Stromal cell of bone marrow (primary cell): Measurements from ENCODE around the gene GBGT1.
A peak's percentile ranks its signal among the peaks of the same experiment; 100 is the strongest.
"Not testable (repeated sequence)": the region's sequence is repeated elsewhere in the genome, so short reads cannot be mapped to it uniquely, and the experiment has no call there.

Source experiments
- DNase-seq: peaks from one replicate; pipeline ENCODE4 v3.0.0-alpha.2; 2012; ENCODE audit warnings: low read depth

GBGT1 gene

GRCh38 chr9:133195029-133195428, 31.3 kb upstream of the GBGT1 start:
- no peak for DNase-seq

- DNase-seq = no peak
Measured at GRCh38 chr9:133194597-133194996, 30.9 kb upstream of the GBGT1 start.

DNA sequence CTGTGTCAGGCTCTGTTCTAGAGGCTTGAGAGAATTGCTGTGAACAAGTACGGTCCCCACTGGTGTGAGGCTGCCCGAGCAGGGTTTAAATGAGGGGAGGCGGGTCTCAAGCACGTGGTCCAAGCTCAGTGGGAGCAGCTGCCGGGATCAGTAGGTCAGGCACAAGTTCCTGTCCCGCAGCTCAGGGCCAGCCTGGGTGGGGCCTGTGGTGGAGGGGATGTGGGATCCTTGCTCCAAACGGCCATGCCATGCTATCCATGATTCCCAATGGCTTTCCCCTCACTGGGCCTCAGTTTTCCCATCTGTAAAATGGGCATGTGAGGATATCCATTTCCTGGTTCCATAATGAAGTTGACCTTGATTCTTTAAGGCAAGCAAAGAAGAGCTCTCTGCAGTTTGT, 28.3 kb upstream of the GBGT1 start:
- DNase-seq = no peak

DNA sequence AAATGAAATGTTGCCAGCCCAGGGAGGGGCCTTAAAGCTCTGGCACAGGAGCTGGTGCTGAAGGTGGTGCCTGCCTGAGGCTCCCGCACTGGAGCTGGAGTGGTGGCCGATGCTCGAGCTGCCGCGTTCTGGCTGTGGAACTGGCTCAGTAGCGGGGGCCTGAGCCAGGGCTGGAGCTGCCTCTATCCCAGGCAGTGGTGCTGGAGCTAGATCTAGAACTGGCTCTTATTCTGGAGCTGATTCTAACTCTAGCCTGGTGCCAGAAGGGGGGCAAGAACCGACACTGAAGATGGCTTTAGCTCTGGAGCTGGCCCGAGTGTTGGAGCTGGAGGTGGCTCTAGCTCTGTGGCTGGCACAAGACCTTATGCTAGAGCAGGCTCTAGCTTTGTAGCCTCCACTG, 26.1 kb upstream of the GBGT1 start:
- DNase-seq = no peak

- no peak for DNase-seq
Measured at GRCh38 chr9:133188843-133189180, 25.1 kb upstream of the GBGT1 start.

DNA sequence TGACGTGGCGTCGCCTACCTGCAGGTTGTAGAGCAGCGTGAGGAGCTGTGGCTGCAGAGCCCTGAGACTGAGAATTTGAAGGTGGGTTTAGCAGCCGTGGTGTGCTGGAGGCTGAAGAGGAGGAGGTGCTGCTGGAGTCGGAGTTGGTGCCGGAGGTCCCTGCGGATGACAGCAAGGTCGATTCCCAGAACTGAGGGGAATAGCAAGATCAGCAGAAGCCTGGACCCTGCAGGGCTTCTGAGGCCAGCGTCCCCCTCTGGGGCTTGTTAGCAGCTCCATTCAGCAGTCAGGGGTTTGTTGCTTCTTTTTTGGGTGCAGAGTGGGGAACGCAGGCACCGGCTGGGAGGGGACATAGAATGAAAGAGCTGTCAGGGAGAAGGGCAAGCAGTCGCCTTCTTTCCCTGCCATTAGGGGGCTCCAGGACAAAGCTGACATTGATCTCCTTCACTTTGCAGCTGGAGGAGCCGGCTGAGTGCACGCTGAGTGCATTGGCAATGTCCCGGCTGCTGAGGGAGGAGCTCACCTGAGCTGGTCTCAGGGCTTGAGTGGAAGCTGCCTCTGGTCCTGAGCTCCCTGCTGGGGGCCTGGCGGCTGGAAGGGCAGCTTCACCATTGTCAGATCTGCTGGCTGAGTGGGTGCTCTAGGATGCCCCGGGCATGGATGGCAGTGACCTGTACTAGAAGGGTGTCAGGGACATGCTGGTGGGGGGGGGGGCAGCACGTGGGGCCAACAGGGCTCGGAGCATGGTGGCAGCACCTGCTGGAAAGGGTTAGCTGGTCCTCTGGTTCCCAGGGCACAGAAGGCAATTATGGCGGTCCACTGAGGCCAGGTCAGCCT, 24.5 kb upstream of the GBGT1 start:
- DNase-seq = no peak

GRCh38 chr9:133187561-133188005, 23.9 kb upstream of the GBGT1 start:
- no peak for DNase-seq

GRCh38 chr9:133186736-133187135, 23.0 kb upstream of the GBGT1 start:
- DNase-seq = no peak

- peak; percentile 57 for DNase-seq
Measured at GRCh38 chr9:133184971-133185370, 21.3 kb upstream of the GBGT1 start.

DNA sequence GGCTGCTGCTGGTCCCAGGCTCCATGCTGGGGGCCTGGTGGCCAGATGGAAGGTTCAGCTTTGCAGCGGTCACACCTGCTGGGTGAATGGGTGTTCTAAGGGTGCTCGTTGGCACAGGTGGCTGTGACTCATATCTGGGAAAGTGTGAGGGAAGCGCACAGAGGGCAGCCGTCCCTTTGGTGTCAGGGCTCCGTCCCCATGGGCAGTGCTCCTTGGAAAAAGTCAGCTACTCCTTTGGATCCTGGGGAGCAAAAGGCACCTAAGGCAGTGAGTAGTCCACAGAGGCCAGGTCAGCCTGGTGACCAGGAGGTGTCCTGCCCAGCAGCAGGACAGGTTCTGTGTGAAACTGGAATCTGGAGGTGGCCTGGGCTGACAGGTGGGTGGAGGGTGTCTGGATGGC, 18.4 kb upstream of the GBGT1 start:
- DNase-seq = no peak

GRCh38 chr9:133181561-133181960, 17.8 kb upstream of the GBGT1 start:
- DNase-seq = no peak

GRCh38 chr9:133180953-133181352, 17.2 kb upstream of the GBGT1 start:
- DNase-seq = no peak

- no peak for DNase-seq
Measured at GRCh38 chr9:133173056-133173455, 9.3 kb upstream of the GBGT1 start.

DNA sequence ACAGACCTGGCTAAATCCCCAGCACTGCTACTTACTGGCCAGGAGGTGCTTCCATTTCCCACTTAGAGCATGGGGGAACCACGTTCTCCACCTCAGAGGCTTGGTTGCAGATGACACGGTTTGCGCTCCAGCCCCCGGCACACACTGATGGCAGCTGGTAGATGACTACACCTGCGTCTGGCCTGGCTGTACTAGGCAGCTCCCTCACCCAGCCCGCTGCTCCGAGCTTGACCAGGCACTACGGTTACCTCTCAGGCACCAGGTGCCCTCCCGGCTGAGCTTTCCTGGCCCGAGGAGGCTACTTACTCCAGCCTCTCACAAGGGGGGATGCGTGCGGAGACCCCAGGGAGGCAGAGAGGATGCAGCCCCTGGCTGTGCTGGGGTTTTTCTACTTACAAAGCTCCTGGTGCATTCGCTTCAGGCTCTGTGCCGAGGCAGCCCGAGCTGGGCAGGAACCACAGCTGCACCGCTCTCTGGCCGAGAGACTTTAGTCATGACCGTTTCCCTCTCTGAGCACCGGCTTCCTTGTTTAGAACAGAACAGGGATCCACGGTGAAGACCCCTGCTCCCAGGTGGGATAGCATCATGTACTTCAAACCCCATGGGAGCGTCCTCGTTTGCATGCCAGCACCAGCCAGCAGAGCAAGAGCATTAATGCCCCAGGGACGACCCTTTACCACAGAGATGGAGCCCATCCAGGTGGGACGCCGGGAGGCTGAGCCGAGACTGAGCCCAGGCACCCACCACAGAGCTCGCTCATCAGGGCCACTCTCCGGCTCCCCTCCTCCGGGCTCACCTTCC, 7.6 kb upstream of the GBGT1 start:
- no peak for DNase-seq

GRCh38 chr9:133170716-133171115, 7.0 kb upstream of the GBGT1 start:
- no peak for DNase-seq

DNA sequence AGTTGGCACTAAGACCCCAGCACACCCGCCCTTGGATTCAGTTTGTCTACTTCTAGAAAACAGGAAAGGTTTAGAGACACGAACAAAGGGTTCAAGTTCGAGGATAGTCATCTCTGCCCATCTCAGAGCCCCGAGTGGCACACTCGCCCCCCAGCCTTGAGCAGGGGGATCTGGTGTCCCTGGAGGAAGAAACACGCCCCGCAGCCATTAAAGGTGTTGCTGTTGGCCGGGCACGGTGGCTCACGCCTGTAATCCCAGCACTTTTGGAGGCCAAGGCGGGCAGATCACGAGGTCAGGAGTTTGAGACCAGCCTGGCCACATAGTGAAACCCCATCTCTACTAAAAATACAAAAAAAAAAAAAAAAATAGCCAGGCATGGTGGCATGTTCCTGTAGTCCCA, 6.0 kb upstream of the GBGT1 start:
- not testable (repeated sequence) for DNase-seq

DNA sequence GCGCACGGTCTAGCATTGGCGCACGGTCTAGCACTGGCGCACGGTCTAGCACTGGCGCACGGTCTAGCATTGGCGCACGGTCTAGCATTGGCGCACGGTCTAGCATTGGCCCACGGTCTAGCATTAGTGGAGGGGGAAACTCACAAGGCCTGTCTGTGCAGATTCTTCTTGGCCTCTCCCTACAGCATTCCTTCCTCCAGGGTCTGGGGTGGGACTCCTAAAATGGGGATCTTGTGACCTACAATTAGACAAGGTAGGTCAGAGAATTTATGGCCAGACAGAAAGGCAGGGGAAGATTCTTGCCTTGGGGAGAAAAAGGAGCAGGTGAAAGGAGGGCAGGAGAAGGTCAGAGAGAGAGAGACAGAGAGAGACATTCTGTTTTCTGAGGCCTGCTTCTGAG, 5.4 kb upstream of the GBGT1 start:
- no peak for DNase-seq

GRCh38 chr9:133168432-133168831, 4.7 kb upstream of the GBGT1 start:
- DNase-seq = no peak

DNA sequence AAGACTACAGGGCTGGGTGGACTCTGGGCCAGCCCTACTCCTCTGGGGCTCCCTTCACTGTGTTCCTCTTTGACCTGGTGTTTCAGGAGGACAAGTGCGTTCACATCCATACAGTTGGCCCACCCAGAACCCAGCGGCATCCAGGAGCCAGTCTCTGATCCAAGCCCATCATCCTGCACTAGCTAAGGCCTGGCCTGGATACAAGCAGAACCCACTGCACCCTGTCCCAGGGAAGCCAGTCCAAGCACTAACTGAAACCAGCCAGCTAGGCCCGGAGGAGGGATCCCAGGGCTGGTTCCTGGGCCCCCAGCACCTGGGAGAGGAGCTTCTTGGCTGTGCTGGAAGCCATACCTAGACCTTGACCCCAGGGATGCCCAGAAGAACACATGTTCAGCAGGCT, 4.1 kb upstream of the GBGT1 start:
- no peak for DNase-seq

DNA sequence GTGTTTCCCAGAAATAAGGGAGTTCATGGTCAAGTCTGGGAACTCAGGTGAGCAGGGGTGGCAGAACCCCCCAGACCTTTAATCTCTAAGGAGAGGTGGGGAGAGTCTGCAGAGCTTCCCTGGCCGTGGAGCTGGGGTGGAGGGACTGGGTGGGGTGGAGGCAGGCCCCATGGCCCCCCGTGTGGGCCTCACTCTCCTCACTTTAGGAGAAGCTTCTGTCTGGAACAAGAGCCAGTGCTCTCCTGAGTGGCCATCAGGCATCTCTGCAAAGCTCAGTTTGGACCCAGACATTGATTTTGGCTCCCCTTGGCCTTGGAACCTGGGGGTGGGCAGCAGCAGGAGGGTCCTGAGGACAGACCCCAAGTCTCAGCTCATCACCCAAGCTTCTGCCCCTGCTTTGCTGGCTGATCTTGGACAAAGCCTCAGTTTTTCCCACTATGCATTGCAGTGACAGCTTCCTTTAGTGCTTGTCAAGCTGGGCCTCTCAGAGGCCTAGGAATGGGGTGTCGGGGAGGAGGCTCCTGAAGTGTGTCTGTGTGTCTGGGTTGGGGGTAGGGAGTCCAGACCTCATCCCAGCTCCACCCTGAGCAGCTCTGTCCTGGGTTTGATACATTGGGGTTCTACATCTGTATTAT, 3.5 kb upstream of the GBGT1 start:
- no peak for DNase-seq

DNA sequence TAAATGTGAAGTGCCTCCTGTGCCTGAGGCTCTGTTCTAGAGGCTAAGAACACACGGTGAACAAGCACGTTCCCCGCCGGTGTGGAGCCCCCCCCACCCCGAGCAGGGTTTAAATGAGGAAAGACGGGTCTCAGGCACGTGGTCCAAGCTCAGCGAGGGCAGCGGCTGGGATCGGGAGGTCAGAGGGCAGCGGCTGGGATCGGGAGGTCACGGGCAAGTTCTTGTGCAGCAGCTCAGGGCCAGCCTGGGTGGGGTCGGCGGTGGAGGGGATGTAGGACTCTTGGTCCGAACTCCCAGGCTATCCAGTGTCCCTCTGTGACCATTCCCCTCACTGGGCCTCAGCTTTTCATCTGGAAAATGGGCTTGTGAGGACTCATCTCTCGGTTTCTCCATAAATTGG, 2.7 kb upstream of the GBGT1 start:
- DNase-seq = no peak

DNA sequence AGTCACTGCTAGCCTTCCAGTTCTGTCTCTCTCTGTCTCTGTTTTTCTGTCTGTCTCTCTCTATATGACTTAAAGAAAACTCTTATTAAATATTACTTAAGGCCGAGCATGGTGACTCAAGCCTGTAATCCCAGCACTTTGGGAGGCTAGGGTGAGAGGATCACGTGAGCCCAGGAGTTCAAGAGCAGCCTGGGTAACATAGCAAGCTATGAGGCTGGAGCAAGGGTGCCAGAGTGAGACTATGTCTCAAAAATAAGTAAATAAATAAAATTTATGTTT, 1.7 kb upstream of the GBGT1 start:
- DNase-seq = no peak

DNA sequence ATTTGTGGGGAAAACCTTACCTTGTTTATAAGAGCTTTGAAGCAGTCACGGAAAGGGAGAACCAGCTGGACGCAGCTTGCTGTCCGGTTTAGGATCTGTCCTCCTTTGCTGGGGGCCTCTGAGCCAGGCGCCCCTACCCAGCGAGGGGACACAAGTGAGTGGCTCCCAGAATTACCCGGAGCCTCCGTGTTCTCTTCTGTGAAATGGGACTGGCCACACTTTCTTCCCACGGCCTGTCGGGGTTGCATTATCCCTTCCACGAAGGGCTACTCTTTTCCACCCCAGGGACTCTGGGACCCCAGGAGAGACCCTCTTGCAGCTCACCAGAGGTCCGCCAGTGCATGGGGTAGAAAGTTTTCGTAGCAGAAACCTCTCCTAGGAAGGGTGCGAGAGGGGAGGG, 477 bp upstream of the GBGT1 start:
- DNase-seq = no peak
